Neural cell (in vitro differentiated cells): Measurements from ENCODE around the gene GKAP1. TPM values are rescaled to one million over a fixed set of nuclear protein-coding genes. Genes with fewer than 3 reads are reported as not detected.
A peak's percentile ranks its signal among the peaks of the same experiment; 100 is the strongest.
"Not testable (repeated sequence)": the region's sequence is repeated elsewhere in the genome, so short reads cannot be mapped to it uniquely, and the experiment has no call there.

Source experiments
- H2AFZ ChIP-seq: fragments of 200-600, 300-800 bp; sonication (generic), shearing (Covaris generic); 2 replicates; pipeline ENCODE4 v1.6.0; 2014; ENCODE audit warnings: low read depth, mild to moderate bottlenecking, antibody characterized with exemption, low read length, moderate library complexity
- H3F3A ChIP-seq: fragments of 200-600 bp; shearing (Covaris generic); 2 replicates; pipeline ENCODE4 v1.6.1; 2016; ENCODE audit warnings: mild to moderate bottlenecking, moderate library complexity, mixed read lengths, antibody characterized with exemption, low read length; ENCODE audit not compliant: insufficient read depth, poor library complexity, severe bottlenecking
- H3K27ac ChIP-seq: fragments of 200-600, 300-800 bp; sonication (generic), shearing (Covaris generic); 2 replicates; pipeline ENCODE4 v1.5.1; 2014; ENCODE audit warnings: mild to moderate bottlenecking, low read length, moderate library complexity
- H3K27me3 ChIP-seq: fragments of 300-800, 200-600 bp; sonication (generic), shearing (Covaris generic); 2 replicates; pipeline ENCODE4 v1.6.0; 2014; ENCODE audit warnings: mild to moderate bottlenecking, low read depth, low read length, moderate library complexity; ENCODE audit not compliant: insufficient read depth
- H3K36me3 ChIP-seq: fragments of 300-800, 200-600 bp; sonication (generic), shearing (Covaris generic); 2 replicates; pipeline ENCODE4 v1.5.1; 2014; ENCODE audit warnings: mild to moderate bottlenecking, antibody characterized with exemption, low read length, moderate library complexity; ENCODE audit not compliant: insufficient read depth
- H3K4me2 ChIP-seq: fragments of 300-800, 200-600 bp; sonication (generic), shearing (Covaris generic); 2 replicates; pipeline ENCODE4 v1.6.0; 2014; ENCODE audit warnings: mild to moderate bottlenecking, low read length
- H3K4me3 ChIP-seq: fragments of 300-800, 200-600 bp; sonication (generic), shearing (Covaris generic); 2 replicates; pipeline ENCODE4 v1.5.1; 2014; ENCODE audit warnings: mild to moderate bottlenecking, low read length, moderate library complexity
- H3K79me2 ChIP-seq: fragments of 200-600 bp; shearing (Covaris generic); replicated peaks from 2 replicates; pipeline ENCODE4 v1.6.0; 2014; ENCODE audit warnings: mild to moderate bottlenecking, low read length, moderate library complexity; ENCODE audit not compliant: insufficient read depth
- H3K9ac ChIP-seq: fragments of 300-800, 200-600 bp; sonication (generic), shearing (Covaris generic); 2 replicates; pipeline ENCODE4 v1.6.1; 2016; ENCODE audit warnings: mild to moderate bottlenecking, low read length, mixed read lengths
- H3K9me2 ChIP-seq: fragments of 200-600 bp; shearing (Covaris generic); 2 replicates; pipeline ENCODE4 v1.6.1; 2016; ENCODE audit warnings: mild to moderate bottlenecking, low read length, mixed read lengths; ENCODE audit not compliant: insufficient read depth
- H3K9me3 ChIP-seq: fragments of 200-600, 300-800 bp; sonication (generic), shearing (Covaris generic); 2 replicates; pipeline ENCODE4 v1.6.1; 2016; ENCODE audit warnings: mild to moderate bottlenecking, mixed run types, low read length, moderate library complexity, mixed read lengths
- H4K20me1 ChIP-seq: fragments of 200-600 bp; shearing (Covaris generic); 2 replicates; pipeline ENCODE4 v1.6.1; 2016; ENCODE audit warnings: mild to moderate bottlenecking, mixed run types; ENCODE audit not compliant: insufficient read depth
- CTCF ChIP-seq: fragments of 450-650 bp; IDR thresholded peaks from 2 replicates; pipeline ENCODE4 v1.5.1; 2014; ENCODE audit warnings: antibody characterized with exemption, mild to moderate bottlenecking, moderate library complexity; ENCODE audit not compliant: poor library complexity, severe bottlenecking
- POLR2AphosphoS5 ChIP-seq: IDR thresholded peaks from 2 replicates; pipeline ENCODE4 v1.6.1; 2012
- polyA minus RNA-seq: library from RNA; depleted of rRNA, polyadenylated mRNA; stranded (reverse); fragments of >200 nt; gene quantifications from 2 replicates; pipeline ENCODE4 v1.2.3, GENCODE V29; 2014
- polyA plus RNA-seq: library from polyadenylated mRNA; depleted of rRNA; stranded (reverse); fragments of >200 nt; gene quantifications from 2 replicates; pipeline ENCODE4 v1.2.3, GENCODE V29; 2014

GKAP1 gene
- polyA plus RNA-seq (6.9 and 11.0 TPM in 2 replicates), polyA minus RNA-seq (11.2 and 13.7 TPM in 2 replicates)

DNA sequence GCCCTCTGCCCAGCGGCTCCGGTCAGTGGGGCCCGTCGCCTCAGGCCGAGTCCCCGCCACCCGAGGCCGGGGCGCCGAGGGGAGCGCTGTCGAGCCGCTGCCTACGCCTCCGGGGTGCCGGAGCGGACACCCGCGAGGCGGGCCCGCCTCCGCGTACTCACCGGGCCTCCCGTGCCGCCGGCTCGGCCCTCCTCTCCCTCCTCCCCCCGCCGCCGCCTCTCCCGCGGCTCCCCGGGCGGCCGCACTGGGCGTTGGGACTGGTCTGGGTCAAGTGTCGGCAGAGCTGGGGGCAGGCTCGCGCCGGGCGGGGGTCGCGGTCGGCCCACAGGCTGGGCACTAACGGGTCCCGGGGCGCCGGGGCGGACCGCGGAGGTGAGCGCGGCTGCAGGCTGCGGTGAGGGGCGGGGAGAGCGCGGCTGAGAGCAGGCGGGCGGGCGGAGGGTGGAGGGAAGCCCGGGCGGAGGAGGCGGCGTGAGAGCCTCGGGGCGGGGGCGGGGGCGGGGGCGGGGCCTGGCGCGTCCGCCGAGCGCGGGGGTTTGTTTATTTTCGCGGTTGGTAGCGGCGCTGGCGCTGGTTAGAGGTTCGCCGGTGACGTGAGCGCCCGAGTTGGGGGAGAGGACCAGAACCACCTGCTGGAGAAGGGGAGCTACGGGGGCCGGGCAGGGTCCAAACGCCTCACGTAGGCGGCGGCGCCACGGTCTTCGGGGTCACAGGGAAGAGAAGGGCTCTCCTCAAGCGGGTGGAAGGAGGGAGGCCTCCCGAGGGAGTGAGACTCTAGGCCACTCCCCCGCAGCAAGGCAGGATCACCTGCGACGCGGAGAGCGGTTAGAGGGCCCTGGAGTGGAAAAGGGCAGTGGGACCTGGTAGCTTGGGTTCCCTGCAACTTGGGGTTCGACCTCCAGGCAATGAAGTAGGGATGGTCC lies at the start of gene GKAP1:
GKAP1 (minus strand) TSS at position 414 of the 923 bp plus-strand sequence. CDS start 11,252 bp downstream, outside the sequence.
- peak within 1 kb of the TSS; percentile 65 for H3K4me3 ChIP-seq
- peak within 1 kb of the TSS; percentile 63 for H3K9ac ChIP-seq
- not testable (repeated sequence) for H3K27me3 ChIP-seq

DNA sequence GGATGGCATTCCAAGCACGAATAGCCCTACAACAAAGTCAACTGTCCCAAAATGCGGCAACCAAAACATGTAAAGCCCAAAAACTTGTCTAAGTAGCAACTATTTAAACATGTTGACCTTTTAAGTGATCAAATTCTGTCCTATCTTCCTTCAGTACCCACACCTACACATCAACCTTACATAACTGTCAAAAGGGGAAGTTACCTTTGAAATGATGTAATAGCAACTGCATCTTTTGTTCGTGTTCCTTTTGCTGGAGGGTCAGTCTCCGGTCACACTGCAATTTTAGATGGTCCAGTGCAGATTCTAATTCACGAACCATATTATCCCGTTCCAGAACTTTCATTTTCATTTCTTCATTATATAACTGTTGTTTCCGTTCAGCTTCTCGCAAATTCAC lies 32.3 kb upstream of the GKAP1 start:
- not testable (repeated sequence) for H3K9me2 ChIP-seq, H3K27ac ChIP-seq, H3K4me3 ChIP-seq, H3K79me2 ChIP-seq, H3K27me3 ChIP-seq, H3K4me2 ChIP-seq, H3F3A ChIP-seq, H3K9ac ChIP-seq, H4K20me1 ChIP-seq, H3K36me3 ChIP-seq, H3K9me3 ChIP-seq, H2AFZ ChIP-seq

More for the DNA sequence above, at the start of gene GKAP1:
- peak within 1 kb of the TSS; percentile 28 for H3K4me2 ChIP-seq
- not testable (repeated sequence) for H3K79me2 ChIP-seq, H3K9me3 ChIP-seq, H3K9me2 ChIP-seq, H4K20me1 ChIP-seq, H3K36me3 ChIP-seq, H2AFZ ChIP-seq, H3F3A ChIP-seq, H3K27ac ChIP-seq
- TF ChIP-seq POLR2AphosphoS5 = peak; percentile 63
- TF ChIP-seq CTCF = peak; percentile 23

- not testable (repeated sequence) for H3K27me3 ChIP-seq, H3K9me3 ChIP-seq, H2AFZ ChIP-seq, H3K36me3 ChIP-seq, H3K79me2 ChIP-seq, H3K4me3 ChIP-seq, H3K27ac ChIP-seq, H3K9me2 ChIP-seq, H3F3A ChIP-seq, H3K4me2 ChIP-seq, H4K20me1 ChIP-seq, H3K9ac ChIP-seq
Measured at GRCh38 chr9:83837070-83837643, 19.6 kb upstream of the GKAP1 start.

GRCh38 chr9:83830426-83831071 lies 13.0 kb upstream of the GKAP1 start:
- H3K79me2 ChIP-seq, H3K9ac ChIP-seq, H3K4me2 ChIP-seq, H3K9me3 ChIP-seq, H3K4me3 ChIP-seq, H3K27ac ChIP-seq, H3K36me3 ChIP-seq, H4K20me1 ChIP-seq, H2AFZ ChIP-seq, H3F3A ChIP-seq, H3K27me3 ChIP-seq, H3K9me2 ChIP-seq: not testable (repeated sequence)

DNA sequence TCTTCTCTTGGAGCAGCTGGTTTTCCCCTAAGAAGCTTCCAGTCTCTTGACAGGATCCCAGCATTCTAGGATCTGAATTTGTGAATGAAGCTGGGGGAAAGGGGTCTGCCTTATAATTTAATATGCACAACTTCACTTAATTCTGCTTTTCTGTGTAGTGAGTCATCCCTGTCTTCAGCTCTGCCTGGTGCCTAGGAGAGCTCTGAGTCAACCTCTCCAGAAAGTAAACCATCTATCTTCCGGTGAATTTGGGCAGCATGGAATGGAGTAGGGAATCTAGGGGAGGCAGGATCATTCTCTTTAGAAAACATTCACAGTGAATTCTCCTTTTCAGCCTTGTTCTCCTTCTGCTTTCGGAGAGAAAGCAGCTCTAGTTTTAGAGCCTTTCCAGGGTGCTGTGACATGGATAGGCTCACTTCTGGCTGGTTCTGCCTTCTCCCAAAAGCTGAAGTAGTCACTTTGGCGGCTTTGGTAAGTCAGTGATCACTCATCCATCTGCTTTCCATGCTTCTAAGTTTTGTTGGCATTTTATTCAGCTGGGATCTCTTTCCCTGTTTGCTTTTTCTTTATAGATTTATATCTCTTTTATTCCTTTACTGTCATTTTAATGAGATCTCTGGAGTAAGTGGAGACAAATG lies 7.5 kb upstream of the GKAP1 start:
- not testable (repeated sequence) for H3K79me2 ChIP-seq, H3K9me3 ChIP-seq, H3K27ac ChIP-seq, H4K20me1 ChIP-seq, H3K4me3 ChIP-seq, H3K27me3 ChIP-seq, H3F3A ChIP-seq, H2AFZ ChIP-seq, H3K9me2 ChIP-seq, H3K4me2 ChIP-seq, H3K36me3 ChIP-seq, H3K9ac ChIP-seq

- Histone ChIP-seq H3K9ac (peak overlapping the region; percentile 63), H3K4me3 (peak overlapping the region; percentile 65), H3K4me2 (peak overlapping the region; percentile 28)
- not testable (repeated sequence) for H3K79me2 ChIP-seq, H3K9me3 ChIP-seq, H3K9me2 ChIP-seq, H3F3A ChIP-seq, H3K27me3 ChIP-seq, H3K27ac ChIP-seq, H3K36me3 ChIP-seq, H2AFZ ChIP-seq, H4K20me1 ChIP-seq
Measured at GRCh38 chr9:83817011-83817355, 586 bp downstream of the GKAP1 start.
